ENCODE measurements around the gene IFITM2.

IFITM2 gene

DNA sequence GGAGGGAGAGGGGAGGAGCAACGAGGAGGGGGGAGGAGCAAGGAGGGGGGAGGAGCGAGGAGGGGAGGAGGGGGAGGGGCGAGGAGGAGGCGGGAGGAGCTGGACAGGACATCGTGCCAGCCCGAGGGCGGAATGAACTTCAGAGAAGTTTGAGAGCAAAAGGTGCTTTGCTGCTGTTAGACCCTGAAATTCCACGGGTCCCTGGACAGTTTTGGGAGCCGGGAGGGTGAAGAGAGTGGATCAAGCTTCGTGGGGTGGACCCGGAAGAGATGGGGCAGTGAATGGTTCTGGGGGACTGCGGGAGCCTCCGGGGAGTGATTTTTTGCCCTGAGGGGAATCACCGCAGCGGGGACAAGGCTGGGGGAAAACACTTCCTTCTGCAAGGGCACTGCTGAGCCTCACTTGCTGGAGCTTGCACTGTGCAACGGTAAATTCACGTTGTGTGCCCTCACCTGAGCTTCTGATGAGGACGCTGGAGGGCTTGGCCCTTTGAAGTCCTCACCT lies 40.1 kb upstream of the IFITM2 start:
- TF ChIP-seq, protein P1, sequence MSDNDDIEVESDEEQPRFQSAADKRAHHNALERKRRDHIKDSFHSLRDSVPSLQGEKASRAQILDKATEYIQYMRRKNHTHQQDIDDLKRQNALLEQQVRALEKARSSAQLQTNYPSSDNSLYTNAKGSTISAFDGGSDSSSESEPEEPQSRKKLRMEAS (IDR thresholded peaks at IDR 0.05), result peak; percentile 75
- no peak for TF ChIP-seq TAF1 (IDR thresholded peaks at IDR 0.05; ENCODE audit: low read depth)

GRCh38 chr11:269146-269890 lies 38.3 kb upstream of the IFITM2 start:
- TF ChIP-seq RAD21 (IDR thresholded peaks at IDR 0.05; ENCODE audit: low read depth) (no peak), CEBPB (IDR thresholded peaks at IDR 0.05) (no peak), EGR1 (IDR thresholded peaks at IDR 0.05) (no peak), YY1 (IDR thresholded peaks at IDR 0.05; ENCODE audit: low read depth) (no peak), ZBTB7A (IDR thresholded peaks at IDR 0.05; ENCODE audit: low read depth) (no peak), EP300 (IDR thresholded peaks at IDR 0.05; ENCODE audit: borderline replicate concordance) (no peak), NFIC (IDR thresholded peaks at IDR 0.05) (no peak), FOXM1 (IDR thresholded peaks at IDR 0.05; ENCODE audit: borderline replicate concordance, low read depth) (no peak), TAF1 (IDR thresholded peaks at IDR 0.05; ENCODE audit: low read depth) (no peak), TCF12 (IDR thresholded peaks at IDR 0.05; ENCODE audit: low read depth) (no peak), CREB1 (IDR thresholded peaks at IDR 0.05; ENCODE audit: low read depth) (no peak), REST (IDR thresholded peaks at IDR 0.05; ENCODE audit: low read depth) (no peak), TEAD4 (IDR thresholded peaks at IDR 0.05) (no peak)
- TF ChIP-seq, protein P1 (IDR thresholded peaks at IDR 0.05), result no peak
- TF ChIP-seq, protein P2, sequence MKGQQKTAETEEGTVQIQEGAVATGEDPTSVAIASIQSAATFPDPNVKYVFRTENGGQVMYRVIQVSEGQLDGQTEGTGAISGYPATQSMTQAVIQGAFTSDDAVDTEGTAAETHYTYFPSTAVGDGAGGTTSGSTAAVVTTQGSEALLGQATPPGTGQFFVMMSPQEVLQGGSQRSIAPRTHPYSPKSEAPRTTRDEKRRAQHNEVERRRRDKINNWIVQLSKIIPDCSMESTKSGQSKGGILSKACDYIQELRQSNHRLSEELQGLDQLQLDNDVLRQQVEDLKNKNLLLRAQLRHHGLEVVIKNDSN (IDR thresholded peaks at IDR 0.05), result no peak

GRCh38 chr11:270451-271318 lies 36.9 kb upstream of the IFITM2 start:
- no peak for TF ChIP-seq CEBPB (IDR thresholded peaks at IDR 0.05)
- TF ChIP-seq EP300 (IDR thresholded peaks at IDR 0.05; ENCODE audit: borderline replicate concordance), result no peak
- TF ChIP-seq ZBTB7A (IDR thresholded peaks at IDR 0.05; ENCODE audit: low read depth), result no peak
- TF ChIP-seq TAF1 (IDR thresholded peaks at IDR 0.05; ENCODE audit: low read depth), result no peak
- TF ChIP-seq TEAD4 (IDR thresholded peaks at IDR 0.05), result no peak
- TF ChIP-seq, protein P1 (IDR thresholded peaks at IDR 0.05), result no peak
- TF ChIP-seq TCF12 (IDR thresholded peaks at IDR 0.05; ENCODE audit: low read depth), result no peak
- TF ChIP-seq EGR1 (IDR thresholded peaks at IDR 0.05), result no peak
- TF ChIP-seq YY1 (IDR thresholded peaks at IDR 0.05; ENCODE audit: low read depth), result no peak
- TF ChIP-seq, protein P2 (IDR thresholded peaks at IDR 0.05), result no peak
- TF ChIP-seq REST (IDR thresholded peaks at IDR 0.05; ENCODE audit: low read depth), result no peak
- TF ChIP-seq RAD21 (IDR thresholded peaks at IDR 0.05; ENCODE audit: low read depth), result no peak
- TF ChIP-seq CREB1 (IDR thresholded peaks at IDR 0.05; ENCODE audit: low read depth), result no peak
- no peak for TF ChIP-seq NFIC (IDR thresholded peaks at IDR 0.05)
- no peak for TF ChIP-seq FOXM1 (IDR thresholded peaks at IDR 0.05; ENCODE audit: borderline replicate concordance, low read depth)

- no peak for TF ChIP-seq ZBTB7A (IDR thresholded peaks at IDR 0.05; ENCODE audit: low read depth)
These were observed 36.3 kb upstream of the IFITM2 start for GRCh38 chr11:271319-271715.

GRCh38 chr11:272195-272930 lies 35.3 kb upstream of the IFITM2 start:
- TF ChIP-seq TCF12 (IDR thresholded peaks at IDR 0.05; ENCODE audit: low read depth) (no peak), CREB1 (IDR thresholded peaks at IDR 0.05; ENCODE audit: low read depth) (no peak), NFIC (IDR thresholded peaks at IDR 0.05) (no peak), ZBTB7A (IDR thresholded peaks at IDR 0.05; ENCODE audit: low read depth) (no peak), EGR1 (IDR thresholded peaks at IDR 0.05) (no peak), FOXM1 (IDR thresholded peaks at IDR 0.05; ENCODE audit: borderline replicate concordance, low read depth) (no peak), TAF1 (IDR thresholded peaks at IDR 0.05; ENCODE audit: low read depth) (no peak), YY1 (IDR thresholded peaks at IDR 0.05; ENCODE audit: low read depth) (no peak), RAD21 (IDR thresholded peaks at IDR 0.05; ENCODE audit: low read depth) (no peak), TEAD4 (IDR thresholded peaks at IDR 0.05) (no peak)
- TF ChIP-seq, protein P1 (IDR thresholded peaks at IDR 0.05), result no peak
